Liver (tissue), 3 donors: Measurements from ENCODE around the gene TSPY3.
"Not testable (repeated sequence)": the region's sequence is repeated elsewhere in the genome, so short reads cannot be mapped to it uniquely, and the experiment has no call there.

Experiments used
- JUND ChIP-seq, 2 donors: IDR thresholded peaks; 2 replicates each; pipeline ENCODE4 v1.6.1; 2016; ENCODE audit warnings: antibody characterized with exemption in 2 of 2
- RAD21 ChIP-seq, 2 donors: IDR thresholded peaks; 2 replicates each; pipeline ENCODE4 v1.6.1; 2016; ENCODE audit warnings: antibody characterized with exemption in 2 of 2, mild to moderate bottlenecking in 2 of 2
- RXRA ChIP-seq, 2 donors: IDR thresholded peaks; 2 replicates each; pipeline ENCODE4 v1.6.1; 2017 to 2018; ENCODE audit warnings: antibody characterized with exemption in 2 of 2, mild to moderate bottlenecking in 1 of 2
- SP1 ChIP-seq: IDR thresholded peaks from 2 replicates; pipeline ENCODE4 v1.6.1; 2018; ENCODE audit warnings: antibody characterized with exemption, mild to moderate bottlenecking
- TAF1 ChIP-seq: conservative IDR thresholded peaks from 2 replicates; pipeline ENCODE4 v1.6.1; 2016; ENCODE audit warnings: antibody characterized with exemption, mild to moderate bottlenecking
- YY1 ChIP-seq: IDR thresholded peaks from 2 replicates; pipeline ENCODE4 v1.6.1; 2016; ENCODE audit warnings: antibody characterized with exemption, mild to moderate bottlenecking
- TF ChIP-seq, protein P1 (sequence below): fragments of 150-350 bp; IDR thresholded peaks from 2 replicates; pipeline ENCODE4 v1.5.1; 2017; ENCODE audit warnings: improper control_type of control experiment, low read depth, low read length; ENCODE audit not compliant: missing input control
- TF ChIP-seq, protein P2 (sequence below): IDR thresholded peaks from 2 replicates; pipeline ENCODE4 v1.6.1; 2016; ENCODE audit warnings: antibody characterized with exemption
- TF ChIP-seq, protein P3 (sequence below): IDR thresholded peaks from 2 replicates; pipeline ENCODE4 v1.6.1; 2016; ENCODE audit warnings: antibody characterized with exemption, mild to moderate bottlenecking
- TF ChIP-seq, protein P4 (sequence below): IDR thresholded peaks from 2 replicates; pipeline ENCODE4 v1.6.1; 2016; ENCODE audit warnings: antibody characterized with exemption
- donor health status: healthy.
- donor health status: healthy.

DNA sequence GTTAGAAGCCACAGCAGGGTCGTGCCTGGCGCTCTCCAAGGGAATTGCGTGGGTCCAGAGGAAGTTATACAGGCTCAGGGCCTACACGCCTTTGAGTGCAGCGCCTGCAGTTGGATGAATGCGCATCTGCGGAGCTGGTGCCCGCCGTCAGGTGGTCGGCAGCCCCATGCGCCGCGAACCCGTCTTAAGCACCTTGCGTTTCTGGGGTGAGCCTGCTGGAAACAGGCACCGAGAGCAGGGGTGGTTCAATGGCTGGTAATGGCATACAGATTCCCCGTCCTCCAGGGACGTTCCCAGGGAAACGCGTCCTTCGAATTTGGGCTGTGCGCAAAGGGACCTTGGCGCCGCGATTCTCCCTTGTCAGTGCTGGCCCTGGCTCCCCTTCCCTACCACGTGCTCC is 1.7 kb upstream of the TSPY3 start:
- TF ChIP-seq, protein P1, sequence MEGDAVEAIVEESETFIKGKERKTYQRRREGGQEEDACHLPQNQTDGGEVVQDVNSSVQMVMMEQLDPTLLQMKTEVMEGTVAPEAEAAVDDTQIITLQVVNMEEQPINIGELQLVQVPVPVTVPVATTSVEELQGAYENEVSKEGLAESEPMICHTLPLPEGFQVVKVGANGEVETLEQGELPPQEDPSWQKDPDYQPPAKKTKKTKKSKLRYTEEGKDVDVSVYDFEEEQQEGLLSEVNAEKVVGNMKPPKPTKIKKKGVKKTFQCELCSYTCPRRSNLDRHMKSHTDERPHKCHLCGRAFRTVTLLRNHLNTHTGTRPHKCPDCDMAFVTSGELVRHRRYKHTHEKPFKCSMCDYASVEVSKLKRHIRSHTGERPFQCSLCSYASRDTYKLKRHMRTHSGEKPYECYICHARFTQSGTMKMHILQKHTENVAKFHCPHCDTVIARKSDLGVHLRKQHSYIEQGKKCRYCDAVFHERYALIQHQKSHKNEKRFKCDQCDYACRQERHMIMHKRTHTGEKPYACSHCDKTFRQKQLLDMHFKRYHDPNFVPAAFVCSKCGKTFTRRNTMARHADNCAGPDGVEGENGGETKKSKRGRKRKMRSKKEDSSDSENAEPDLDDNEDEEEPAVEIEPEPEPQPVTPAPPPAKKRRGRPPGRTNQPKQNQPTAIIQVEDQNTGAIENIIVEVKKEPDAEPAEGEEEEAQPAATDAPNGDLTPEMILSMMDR = not testable (repeated sequence)
- TF ChIP-seq, protein P2, sequence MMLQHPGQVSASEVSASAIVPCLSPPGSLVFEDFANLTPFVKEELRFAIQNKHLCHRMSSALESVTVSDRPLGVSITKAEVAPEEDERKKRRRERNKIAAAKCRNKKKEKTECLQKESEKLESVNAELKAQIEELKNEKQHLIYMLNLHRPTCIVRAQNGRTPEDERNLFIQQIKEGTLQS = not testable (repeated sequence)
- TF ChIP-seq TAF1; JUND (IDR thresholded peaks at IDR 0.05); RXRA (IDR thresholded peaks at IDR 0.05); YY1; SP1; RAD21 (IDR thresholded peaks at IDR 0.05): not testable (repeated sequence)
- TF ChIP-seq, protein P3, sequence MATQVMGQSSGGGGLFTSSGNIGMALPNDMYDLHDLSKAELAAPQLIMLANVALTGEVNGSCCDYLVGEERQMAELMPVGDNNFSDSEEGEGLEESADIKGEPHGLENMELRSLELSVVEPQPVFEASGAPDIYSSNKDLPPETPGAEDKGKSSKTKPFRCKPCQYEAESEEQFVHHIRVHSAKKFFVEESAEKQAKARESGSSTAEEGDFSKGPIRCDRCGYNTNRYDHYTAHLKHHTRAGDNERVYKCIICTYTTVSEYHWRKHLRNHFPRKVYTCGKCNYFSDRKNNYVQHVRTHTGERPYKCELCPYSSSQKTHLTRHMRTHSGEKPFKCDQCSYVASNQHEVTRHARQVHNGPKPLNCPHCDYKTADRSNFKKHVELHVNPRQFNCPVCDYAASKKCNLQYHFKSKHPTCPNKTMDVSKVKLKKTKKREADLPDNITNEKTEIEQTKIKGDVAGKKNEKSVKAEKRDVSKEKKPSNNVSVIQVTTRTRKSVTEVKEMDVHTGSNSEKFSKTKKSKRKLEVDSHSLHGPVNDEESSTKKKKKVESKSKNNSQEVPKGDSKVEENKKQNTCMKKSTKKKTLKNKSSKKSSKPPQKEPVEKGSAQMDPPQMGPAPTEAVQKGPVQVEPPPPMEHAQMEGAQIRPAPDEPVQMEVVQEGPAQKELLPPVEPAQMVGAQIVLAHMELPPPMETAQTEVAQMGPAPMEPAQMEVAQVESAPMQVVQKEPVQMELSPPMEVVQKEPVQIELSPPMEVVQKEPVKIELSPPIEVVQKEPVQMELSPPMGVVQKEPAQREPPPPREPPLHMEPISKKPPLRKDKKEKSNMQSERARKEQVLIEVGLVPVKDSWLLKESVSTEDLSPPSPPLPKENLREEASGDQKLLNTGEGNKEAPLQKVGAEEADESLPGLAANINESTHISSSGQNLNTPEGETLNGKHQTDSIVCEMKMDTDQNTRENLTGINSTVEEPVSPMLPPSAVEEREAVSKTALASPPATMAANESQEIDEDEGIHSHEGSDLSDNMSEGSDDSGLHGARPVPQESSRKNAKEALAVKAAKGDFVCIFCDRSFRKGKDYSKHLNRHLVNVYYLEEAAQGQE = not testable (repeated sequence)
- TF ChIP-seq, protein P4, sequence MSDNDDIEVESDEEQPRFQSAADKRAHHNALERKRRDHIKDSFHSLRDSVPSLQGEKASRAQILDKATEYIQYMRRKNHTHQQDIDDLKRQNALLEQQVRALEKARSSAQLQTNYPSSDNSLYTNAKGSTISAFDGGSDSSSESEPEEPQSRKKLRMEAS = not testable (repeated sequence)
